Activated naive CD8-positive, alpha-beta T cell treated with anti-CD3 and anti-CD28 coated beads, Interleukin-2, amount 10 ng/mL, durations not matched to agents 7 days and 5 days (primary cell): ENCODE data around the gene CFAP54. TPM values are rescaled to one million over a fixed set of nuclear protein-coding genes. Genes with fewer than 3 reads are reported as not detected.
"Not testable (repeated sequence)": the region's sequence is repeated elsewhere in the genome, so short reads cannot be mapped to it uniquely, and the experiment has no call there.

Experiments used
- ATAC-seq: fragments of 150-1000 bp; cut with Tn5 transposase; one replicate; pipeline ENCODE4 v1.10.0; 2021; ENCODE audit warnings: low read depth, moderate library complexity
- POLR2A ChIA-PET: fragments of 350-600 bp; sonication (Branson Sonifier 250); formaldehyde crosslinking; loops from one replicate; lab custom pipeline; 2021; ENCODE audit warnings: antibody characterized with exemption; lab: Charles Lee
- DNase-seq: peaks from one replicate; pipeline ENCODE4 v3.0.0; 2021
- H3K27ac Mint-ChIP-seq: one replicate; pipeline ENCODE4 v1.8.0; 2022; ENCODE audit warnings: mild to moderate bottlenecking, mixed read lengths
- H3K27me3 Mint-ChIP-seq: one replicate; pipeline ENCODE4 v1.8.0; 2022; ENCODE audit warnings: mild to moderate bottlenecking, moderate library complexity, mixed read lengths
- H3K36me3 Mint-ChIP-seq: one replicate; pipeline ENCODE4 v1.8.0; 2021; ENCODE audit warnings: mild to moderate bottlenecking, mixed read lengths
- H3K4me1 Mint-ChIP-seq: one replicate; pipeline ENCODE4 v1.8.0; 2021; ENCODE audit warnings: mixed read lengths
- H3K4me3 Mint-ChIP-seq: one replicate; pipeline ENCODE4 v1.8.0; 2022; ENCODE audit warnings: mild to moderate bottlenecking, moderate library complexity, mixed read lengths
- H3K9me3 Mint-ChIP-seq: one replicate; pipeline ENCODE4 v1.8.0; 2021; ENCODE audit warnings: mixed read lengths
- total RNA-seq, 2 experiments: library from RNA; stranded (reverse); gene quantifications; one replicate each; pipeline ENCODE4 v1.2.3, GENCODE V29; 2021

CFAP54 gene
- total RNA-seq, 2 experiments from 2014 or later, result 0.94 to 1.8 TPM

DNA sequence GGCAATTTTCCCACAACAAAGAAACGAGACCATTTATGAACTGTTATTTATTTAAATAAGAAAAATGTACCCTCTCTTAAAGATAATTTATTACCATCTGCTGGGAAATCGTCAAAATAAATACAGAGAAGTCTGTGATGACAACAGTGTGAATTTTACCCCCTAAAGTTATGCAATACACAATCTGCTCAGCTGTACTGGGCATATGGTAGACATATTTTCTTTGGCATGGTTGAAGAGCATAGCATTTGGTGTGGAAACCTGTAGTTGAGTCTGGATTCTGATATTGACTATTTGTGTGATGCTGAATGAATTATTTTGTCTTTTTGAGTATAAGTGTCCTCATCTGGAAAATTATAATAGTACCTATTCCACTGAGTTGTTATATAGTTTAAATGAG lies 60.0 kb downstream of the CFAP54 start:
- ATAC-seq, result no peak
- no peaks in the 10 kb centered on the region for H3K36me3 Mint-ChIP-seq
- H3K4me3 Mint-ChIP-seq, result no peak overlapping the region
- H3K4me1 Mint-ChIP-seq, result no peaks in the 10 kb centered on the region
- no peaks in the 10 kb centered on the region for H3K9me3 Mint-ChIP-seq
- H3K27ac Mint-ChIP-seq, result no peak overlapping the region
- H3K27me3 Mint-ChIP-seq, result peaks cover 17% of the 10 kb centered on the region
- POLR2A ChIA-PET, result no interaction called here
- no peak for DNase-seq

DNA sequence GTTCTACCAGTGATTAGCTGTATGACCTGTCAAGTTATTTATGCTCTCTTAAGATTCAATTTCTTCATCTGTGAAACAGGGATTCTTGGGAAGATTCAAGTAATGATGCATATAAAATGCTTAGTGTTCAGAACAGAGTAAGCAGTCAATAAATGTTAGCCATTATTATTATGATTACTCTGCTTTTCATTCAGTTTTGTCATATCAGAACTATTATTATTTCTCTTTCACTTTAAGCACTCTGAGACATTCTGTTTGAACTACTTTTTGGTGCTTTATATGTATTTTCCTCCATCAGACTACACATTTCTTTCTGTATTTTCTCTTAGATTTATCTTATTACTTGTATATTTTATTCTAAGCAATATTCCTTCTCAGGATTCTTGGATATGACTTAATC lies 81.2 kb downstream of the CFAP54 start:
- peak overlapping the region; percentile 48 for H3K4me3 Mint-ChIP-seq
- no peak for DNase-seq

DNA sequence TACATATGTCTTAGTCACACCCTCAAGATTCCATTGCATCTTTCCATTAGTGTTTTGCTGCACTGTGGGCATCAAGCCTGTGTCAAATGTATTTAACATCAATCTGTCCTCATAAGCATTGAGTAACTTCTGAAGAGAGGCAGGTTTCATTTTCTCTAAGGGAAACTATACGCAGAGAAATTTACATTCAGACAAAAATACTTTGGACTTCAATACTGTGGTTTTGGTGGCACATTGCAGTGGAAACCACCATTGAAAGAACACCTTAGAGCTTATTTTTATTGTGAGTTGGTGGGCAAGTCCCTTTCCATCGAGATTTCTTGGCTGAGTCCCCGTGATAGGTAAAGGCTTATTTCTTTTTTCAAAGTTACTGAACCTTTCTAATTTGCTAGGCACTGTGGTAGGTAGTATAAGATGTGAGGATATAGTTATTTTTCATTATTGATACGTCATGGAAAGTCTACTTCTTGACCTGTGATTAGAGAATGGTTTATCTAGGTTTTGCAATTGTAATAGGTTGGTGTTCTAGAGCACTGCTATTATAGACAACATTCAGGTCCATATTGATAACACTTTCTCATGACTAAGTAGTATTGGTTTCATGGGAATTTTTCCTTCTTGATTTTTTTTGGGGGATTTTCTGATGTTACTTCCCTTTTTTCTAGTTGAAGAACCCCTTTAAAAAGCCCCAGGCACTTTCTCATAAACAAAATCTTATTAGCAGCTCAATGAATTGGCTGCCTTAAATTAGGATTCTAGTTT lies 81.9 kb downstream of the CFAP54 start:
- Mint-ChIP-seq H3K4me3 (peak overlapping the region; percentile 48), H3K9me3 (no peaks in the 10 kb centered on the region), H3K27me3 (peaks cover 15% of the 10 kb centered on the region), H3K36me3 (no peaks in the 10 kb centered on the region), H3K4me1 (peaks cover 11% of the 10 kb centered on the region), H3K27ac (no peak overlapping the region)
- ATAC-seq, result peak; percentile 67
- POLR2A ChIA-PET, result no interaction called here
- no peak for DNase-seq

More for the DNA sequence above, 81.2 kb downstream of the CFAP54 start:
- Mint-ChIP-seq H3K27ac (no peak overlapping the region), H3K9me3 (peaks cover 2% of the 10 kb centered on the region), H3K36me3 (no peaks in the 10 kb centered on the region), H3K4me1 (peaks cover 11% of the 10 kb centered on the region), H3K27me3 (peaks cover 15% of the 10 kb centered on the region)
- no peak for ATAC-seq
- POLR2A ChIA-PET, result no interaction called here

GRCh38 chr12:96578526-96579125 lies 89.2 kb downstream of the CFAP54 start:
- H3K36me3 Mint-ChIP-seq, result no peaks in the 10 kb centered on the region
- peaks cover 15% of the 10 kb centered on the region for H3K27me3 Mint-ChIP-seq
- POLR2A ChIA-PET, result no interaction called here
- H3K9me3 Mint-ChIP-seq, result no peaks in the 10 kb centered on the region
- DNase-seq (no peak), ATAC-seq (peak; percentile 80)
- no peaks in the 10 kb centered on the region for H3K4me1 Mint-ChIP-seq
- H3K27ac Mint-ChIP-seq, result no peak overlapping the region
- no peak overlapping the region for H3K4me3 Mint-ChIP-seq

GRCh38 chr12:96585977-96586376 lies 96.6 kb downstream of the CFAP54 start:
- Mint-ChIP-seq H3K4me1 (no peaks in the 10 kb centered on the region), H3K4me3 (no peak overlapping the region), H3K36me3 (no peaks in the 10 kb centered on the region), H3K27ac (no peak overlapping the region), H3K27me3 (peaks cover 17% of the 10 kb centered on the region), H3K9me3 (no peaks in the 10 kb centered on the region)
- ATAC-seq, result no peak
- no peak for DNase-seq
- POLR2A ChIA-PET, result no interaction called here

DNA sequence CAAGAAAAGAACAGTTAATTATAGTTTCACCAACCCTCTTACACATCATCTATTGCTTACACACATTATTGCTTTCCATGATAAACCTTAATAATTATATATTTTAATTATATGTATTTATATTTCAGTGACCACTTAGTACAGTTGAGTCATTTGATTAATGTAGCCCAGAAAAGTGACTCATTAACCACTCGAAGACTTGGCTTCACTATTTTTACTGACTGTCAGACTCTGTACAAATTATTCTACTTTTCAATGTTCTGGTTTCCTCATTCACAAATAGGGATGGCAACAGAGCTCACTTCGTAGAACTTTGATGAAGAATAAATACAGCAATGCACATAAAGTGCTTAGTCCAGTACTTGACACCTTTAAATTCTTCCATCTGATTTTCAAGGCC lies 98.3 kb downstream of the CFAP54 start:
- Mint-ChIP-seq H3K4me1 (no peaks in the 10 kb centered on the region), H3K27ac (no peak overlapping the region), H3K36me3 (no peaks in the 10 kb centered on the region), H3K4me3 (no peak overlapping the region), H3K9me3 (no peaks in the 10 kb centered on the region), H3K27me3 (peaks cover 15% of the 10 kb centered on the region)
- DNase-seq (no peak), ATAC-seq (no peak)
- POLR2A ChIA-PET, result no interaction called here

GRCh38 chr12:96590970-96591369 lies 101.6 kb downstream of the CFAP54 start:
- Mint-ChIP-seq H3K36me3 (no peaks in the 10 kb centered on the region), H3K4me1 (no peaks in the 10 kb centered on the region), H3K9me3 (no peaks in the 10 kb centered on the region), H3K4me3 (no peak overlapping the region), H3K27ac (no peak overlapping the region), H3K27me3 (peaks cover 19% of the 10 kb centered on the region)
- POLR2A ChIA-PET, result interaction anchor here (0.6 kb wide), 1 partner anchor 10 kb away, joined by 4 read pairs; no protein-coding TSS in a partner anchor
- no peak for DNase-seq
- no peak for ATAC-seq

GRCh38 chr12:96604374-96604773 lies 115.0 kb downstream of the CFAP54 start:
- DNase-seq, H3K4me3 Mint-ChIP-seq, H3K4me1 Mint-ChIP-seq, H3K27ac Mint-ChIP-seq, H3K9me3 Mint-ChIP-seq, ATAC-seq, H3K36me3 Mint-ChIP-seq: not testable (repeated sequence)
- POLR2A ChIA-PET, result interaction anchor here (0.6 kb wide), 1 partner anchor 50 kb away, joined by 3 read pairs; no protein-coding TSS in a partner anchor
- peaks cover 18% of the 10 kb centered on the region for H3K27me3 Mint-ChIP-seq

- Mint-ChIP-seq H3K4me1 (no peaks in the 10 kb centered on the region), H3K9me3 (no peaks in the 10 kb centered on the region), H3K27me3 (peaks cover 18% of the 10 kb centered on the region), H3K4me3 (no peak overlapping the region), H3K27ac (no peak overlapping the region), H3K36me3 (no peaks in the 10 kb centered on the region)
- no peak for ATAC-seq
- DNase-seq, result no peak
- POLR2A ChIA-PET, result no interaction called here
Observed at GRCh38 chr12:96605684-96606083, 116.3 kb downstream of the CFAP54 start.

- POLR2A ChIA-PET, result no interaction called here
- ATAC-seq (no peak), DNase-seq (no peak)
- H3K4me1 Mint-ChIP-seq, result no peaks in the 10 kb centered on the region
- H3K4me3 Mint-ChIP-seq, result no peak overlapping the region
- no peak overlapping the region for H3K27ac Mint-ChIP-seq
- H3K9me3 Mint-ChIP-seq, result no peaks in the 10 kb centered on the region
- no peaks in the 10 kb centered on the region for H3K36me3 Mint-ChIP-seq
- H3K27me3 Mint-ChIP-seq, result peaks cover 18% of the 10 kb centered on the region
Observed at GRCh38 chr12:96606134-96606533, 116.8 kb downstream of the CFAP54 start.

- Mint-ChIP-seq H3K4me3 (no peak overlapping the region), H3K27me3 (peaks cover 17% of the 10 kb centered on the region), H3K4me1 (no peaks in the 10 kb centered on the region), H3K36me3 (no peaks in the 10 kb centered on the region), H3K27ac (no peak overlapping the region), H3K9me3 (no peaks in the 10 kb centered on the region)
- no peak for DNase-seq
- POLR2A ChIA-PET, result no interaction called here
- no peak for ATAC-seq
Observed at GRCh38 chr12:96606644-96607043, 117.3 kb downstream of the CFAP54 start.

DNA sequence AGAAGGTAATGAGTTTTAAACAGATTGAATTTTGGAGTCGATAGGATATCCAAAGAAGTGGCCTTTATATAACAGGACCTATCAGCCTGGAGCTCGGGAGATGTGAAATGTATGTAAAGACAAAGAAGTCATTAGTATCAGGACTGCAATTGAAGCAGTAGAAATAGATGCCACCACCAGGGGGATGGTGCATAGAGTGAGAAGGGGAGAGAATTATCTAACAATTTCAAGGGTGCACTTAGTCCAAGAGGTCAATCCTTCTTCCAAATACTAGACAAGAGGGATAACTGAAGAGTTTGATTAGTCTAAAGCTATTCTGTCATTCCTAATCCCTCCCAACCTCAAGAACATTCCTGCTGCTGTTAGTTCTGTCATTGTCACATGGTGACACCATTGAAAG lies 127.8 kb downstream of the CFAP54 start:
- H3K4me3 Mint-ChIP-seq, result no peak overlapping the region
- H3K9me3 Mint-ChIP-seq, result no peaks in the 10 kb centered on the region
- POLR2A ChIA-PET, result no interaction called here
- H3K4me1 Mint-ChIP-seq, result no peaks in the 10 kb centered on the region
- H3K36me3 Mint-ChIP-seq, result no peaks in the 10 kb centered on the region
- no peak for ATAC-seq
- H3K27me3 Mint-ChIP-seq, result peaks cover 3% of the 10 kb centered on the region
- no peak overlapping the region for H3K27ac Mint-ChIP-seq
- no peak for DNase-seq

- POLR2A ChIA-PET, result no interaction called here
- ATAC-seq (no peak), DNase-seq (no peak)
- no peak overlapping the region for H3K27ac Mint-ChIP-seq
- no peaks in the 10 kb centered on the region for H3K36me3 Mint-ChIP-seq
- no peaks in the 10 kb centered on the region for H3K4me1 Mint-ChIP-seq
- H3K9me3 Mint-ChIP-seq, result no peaks in the 10 kb centered on the region
- H3K27me3 Mint-ChIP-seq, result peaks cover 9% of the 10 kb centered on the region
- no peak overlapping the region for H3K4me3 Mint-ChIP-seq
Observed at GRCh38 chr12:96623155-96623554, 133.8 kb downstream of the CFAP54 start.

- Mint-ChIP-seq H3K36me3 (no peaks in the 10 kb centered on the region), H3K27me3 (peaks cover 9% of the 10 kb centered on the region), H3K27ac (no peak overlapping the region), H3K4me3 (no peak overlapping the region), H3K4me1 (no peaks in the 10 kb centered on the region), H3K9me3 (no peaks in the 10 kb centered on the region)
- DNase-seq (no peak), ATAC-seq (no peak)
- POLR2A ChIA-PET, result no interaction called here
Observed at GRCh38 chr12:96623656-96624217, 134.4 kb downstream of the CFAP54 start.
